ENCODE results near the gene BRSK2.
"Not testable (repeated sequence)": the region's sequence is repeated elsewhere in the genome, so short reads cannot be mapped to it uniquely, and the experiment has no call there.

BRSK2 gene

DNA sequence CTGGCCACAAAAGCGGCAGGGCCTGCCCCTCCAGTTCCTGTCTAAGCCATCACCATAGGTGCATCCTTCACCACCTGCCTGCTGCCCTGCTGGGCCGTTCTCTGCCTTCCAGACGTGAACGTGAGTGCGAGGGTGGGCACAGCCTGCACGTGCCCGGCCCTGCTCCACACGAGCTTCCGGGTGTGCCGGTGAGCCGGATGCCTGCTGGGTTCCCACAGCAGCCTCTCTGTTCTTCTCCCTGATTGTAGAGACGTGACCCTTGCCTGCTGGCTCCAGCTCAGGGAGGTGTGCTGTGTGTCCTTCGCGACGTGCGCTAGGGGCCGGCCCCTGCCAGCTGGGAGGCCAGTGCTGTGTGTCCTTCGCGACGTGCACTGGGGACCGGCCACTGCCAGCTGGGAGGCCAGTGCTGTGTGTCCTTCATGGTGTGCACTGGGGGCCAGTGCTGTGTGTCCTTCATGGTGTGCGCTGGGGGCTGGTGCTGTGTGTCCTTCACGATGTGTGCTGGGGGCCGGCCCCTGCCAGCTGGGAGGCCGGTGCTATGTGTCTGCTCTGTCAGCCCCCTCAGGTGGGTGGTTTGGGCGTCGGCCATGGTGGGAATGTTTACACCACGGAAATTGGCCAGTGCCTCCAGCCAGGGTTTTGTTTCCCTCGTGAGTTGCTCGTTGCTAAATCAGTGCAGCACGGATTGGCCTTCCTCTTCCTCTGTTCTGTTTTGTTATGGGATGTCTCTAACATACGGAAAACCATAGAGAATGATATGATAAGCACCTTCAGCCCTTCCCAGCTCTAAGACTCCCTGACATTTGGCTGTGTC, 35.4 kb upstream of the BRSK2 start:
- DNase-seq = no peak

DNA sequence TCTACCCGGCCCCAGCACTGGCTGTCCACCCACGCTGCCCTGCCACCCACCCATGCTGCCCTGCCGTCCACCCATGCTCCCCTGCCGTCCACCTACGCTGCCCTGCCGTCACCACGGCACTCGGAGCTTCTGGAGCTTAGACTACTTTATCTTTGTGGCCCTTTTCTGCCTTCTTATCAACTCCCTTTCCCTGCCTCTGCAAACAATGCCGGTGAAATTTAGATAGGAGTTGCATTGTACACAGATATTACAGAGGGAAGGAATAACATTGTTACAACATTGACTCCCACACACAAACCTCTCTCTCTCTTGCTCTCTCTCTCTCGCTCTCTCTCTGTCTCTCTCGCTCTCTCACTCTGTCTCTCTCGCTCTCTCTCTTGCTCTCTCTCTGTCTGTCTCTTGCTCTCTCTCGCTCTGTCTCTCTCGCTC, 33.7 kb upstream of the BRSK2 start:
- DNase-seq = no peak

DNA sequence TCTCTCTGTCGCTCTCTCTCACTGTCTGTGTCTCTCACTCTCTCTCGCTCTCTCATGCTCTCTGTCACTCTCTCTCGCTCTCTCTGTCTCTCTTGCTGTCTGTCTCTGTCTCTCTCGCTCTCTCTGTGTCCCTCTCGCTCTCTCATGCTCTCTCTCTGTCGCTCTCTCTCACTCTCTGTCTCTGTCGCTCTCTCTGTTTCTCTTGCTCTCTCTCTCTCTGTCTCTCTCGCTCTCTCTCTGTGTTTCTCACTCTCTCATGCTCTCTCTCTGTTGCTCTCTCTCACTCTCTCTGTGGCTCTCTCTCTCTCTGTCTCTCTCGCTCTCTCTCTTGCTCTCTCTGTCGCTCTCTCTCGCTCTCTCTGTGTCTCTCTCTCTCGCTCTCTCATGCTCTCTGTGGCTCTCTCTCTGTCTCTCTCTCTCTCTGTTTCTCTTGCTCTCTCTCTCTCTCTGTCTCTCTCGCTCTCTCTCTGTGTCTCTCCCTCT, 33.2 kb upstream of the BRSK2 start:
- no peak for DNase-seq

DNA sequence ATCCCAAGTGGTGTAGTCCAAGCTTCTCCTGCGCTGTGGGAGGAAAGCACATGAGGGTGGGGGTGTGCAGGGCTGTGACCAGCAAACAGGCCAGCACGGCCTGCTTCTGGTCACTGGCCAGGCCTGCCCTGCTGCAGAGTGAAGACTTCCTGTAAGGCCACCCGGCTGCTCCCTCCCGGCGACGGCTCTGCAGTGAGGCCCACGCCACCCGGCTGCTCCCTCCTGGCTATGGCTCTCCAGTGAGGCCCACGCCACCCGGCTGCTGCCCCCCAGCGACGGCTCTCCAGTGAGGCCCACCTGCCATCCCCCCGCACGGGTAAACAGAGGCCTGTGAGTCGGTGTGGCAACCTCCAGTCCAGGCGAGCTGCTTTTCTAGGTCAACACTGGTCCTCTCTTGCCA, 31.4 kb upstream of the BRSK2 start:
- no peak for DNase-seq

DNA sequence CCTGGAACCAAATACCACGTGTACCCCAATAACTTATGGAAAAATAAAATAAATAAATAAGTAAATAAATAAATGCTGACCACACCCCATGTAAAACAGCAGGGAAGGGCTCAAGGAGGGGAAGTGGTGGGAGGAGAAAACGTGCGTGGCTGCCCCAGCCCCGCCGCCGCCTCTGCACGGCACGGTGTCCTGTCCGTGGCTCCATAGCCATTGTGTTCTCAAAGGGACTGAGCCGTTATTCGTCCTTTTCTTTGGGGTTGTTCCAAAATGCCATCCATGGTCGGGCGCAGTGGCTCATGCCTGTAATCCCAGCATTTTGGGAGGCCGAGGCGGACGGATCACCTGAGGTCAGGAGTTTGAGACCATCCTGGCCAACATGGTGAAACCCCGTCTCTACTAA, 30.8 kb upstream of the BRSK2 start:
- DNase-seq = not testable (repeated sequence)

DNA sequence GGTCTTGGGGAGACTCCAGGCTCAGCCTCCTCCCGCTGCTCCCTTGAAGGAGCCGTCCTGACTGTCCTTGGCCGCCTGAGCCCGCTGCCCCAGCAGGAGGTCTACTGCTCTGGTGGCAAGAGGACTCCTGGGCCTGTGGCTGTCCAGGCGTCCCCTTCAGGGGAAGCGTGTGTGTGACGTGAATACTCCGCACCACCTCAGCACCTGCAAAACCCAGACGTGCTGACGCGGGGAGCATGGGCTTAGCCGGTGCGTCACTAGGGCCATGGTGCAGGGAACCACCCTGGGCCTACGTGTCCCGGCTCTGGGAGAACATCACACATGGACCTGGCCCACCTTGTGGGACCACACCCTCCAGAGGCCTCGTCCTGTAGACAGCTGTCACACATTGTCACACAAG, 30.2 kb upstream of the BRSK2 start:
- DNase-seq = no peak

DNA sequence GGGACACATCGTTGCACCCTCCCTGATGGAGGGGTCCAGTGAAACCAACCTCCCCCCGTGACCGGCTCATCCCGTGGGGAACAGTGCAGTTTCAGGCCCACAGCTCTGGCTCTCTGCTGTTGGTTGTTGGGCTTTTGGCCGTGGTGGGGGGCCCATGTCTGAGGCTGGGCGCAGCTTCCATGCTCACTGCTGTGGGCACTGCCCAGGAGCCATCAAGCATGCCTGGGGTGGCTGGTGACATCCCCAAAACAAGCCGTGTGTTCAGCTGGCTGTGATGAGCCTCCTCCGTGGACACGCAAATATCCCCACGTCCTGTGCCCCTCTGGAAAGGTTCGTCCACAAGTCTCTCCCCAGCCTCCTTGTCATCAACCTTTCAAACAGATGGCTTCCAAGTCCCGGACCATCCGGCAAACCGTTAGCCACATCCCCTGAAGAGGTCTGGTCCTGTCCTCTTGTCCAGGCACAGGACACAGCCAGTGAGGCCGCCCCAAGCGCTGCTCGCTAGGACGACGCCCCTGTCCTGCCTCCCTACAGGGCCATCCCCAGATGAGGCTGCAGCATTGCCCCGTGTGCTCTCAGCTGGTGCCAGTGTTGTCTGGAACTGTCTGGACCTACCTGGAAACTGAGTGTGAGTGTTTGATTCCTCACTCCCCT, 29.4 kb upstream of the BRSK2 start:
- DNase-seq = no peak

DNA sequence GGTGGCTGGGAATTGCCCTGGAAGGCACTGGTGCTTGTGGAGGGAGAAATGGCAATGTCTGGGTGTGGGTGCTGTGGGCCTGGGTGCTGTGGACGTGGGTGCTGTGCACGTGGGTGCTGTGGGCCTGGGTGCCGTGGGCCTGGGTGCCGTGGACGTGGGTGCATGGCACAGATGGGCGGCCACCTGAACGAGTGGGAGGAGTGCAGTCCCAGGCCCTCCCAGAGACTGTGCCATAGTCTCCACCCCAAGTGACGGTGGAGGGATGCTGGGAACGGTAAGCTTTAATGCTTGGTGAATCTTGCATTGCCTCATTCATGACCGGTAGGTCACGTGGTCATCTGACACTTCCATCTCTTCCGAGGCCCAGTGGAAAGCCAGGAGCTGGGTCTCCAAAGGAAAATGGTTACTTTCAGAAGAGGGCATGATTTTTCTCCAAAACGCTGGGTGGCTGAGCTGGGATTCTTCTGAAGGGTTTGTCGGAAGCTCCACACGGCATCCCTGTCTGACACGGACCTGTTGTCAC, 28.8 kb upstream of the BRSK2 start:
- DNase-seq = no peak

DNA sequence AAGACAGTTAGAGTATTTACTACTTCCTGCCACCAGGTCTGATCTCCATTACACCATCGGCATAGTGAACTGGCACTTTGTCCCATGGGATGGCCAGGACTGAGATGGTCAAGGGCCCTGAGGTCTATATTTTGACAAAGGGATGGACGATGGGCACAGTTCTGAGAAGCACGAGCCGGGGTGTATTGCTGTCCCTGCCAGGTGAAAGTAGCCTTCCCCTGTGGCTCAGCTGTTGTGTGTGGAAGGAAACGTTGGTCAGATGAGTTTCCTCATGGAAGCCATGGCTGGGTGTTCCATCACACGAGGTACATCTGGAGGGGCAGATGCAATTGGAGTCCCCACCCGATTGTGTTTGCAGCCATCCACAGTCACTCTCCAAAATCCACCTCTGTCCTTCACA, 27.9 kb upstream of the BRSK2 start:
- no peak for DNase-seq

DNA sequence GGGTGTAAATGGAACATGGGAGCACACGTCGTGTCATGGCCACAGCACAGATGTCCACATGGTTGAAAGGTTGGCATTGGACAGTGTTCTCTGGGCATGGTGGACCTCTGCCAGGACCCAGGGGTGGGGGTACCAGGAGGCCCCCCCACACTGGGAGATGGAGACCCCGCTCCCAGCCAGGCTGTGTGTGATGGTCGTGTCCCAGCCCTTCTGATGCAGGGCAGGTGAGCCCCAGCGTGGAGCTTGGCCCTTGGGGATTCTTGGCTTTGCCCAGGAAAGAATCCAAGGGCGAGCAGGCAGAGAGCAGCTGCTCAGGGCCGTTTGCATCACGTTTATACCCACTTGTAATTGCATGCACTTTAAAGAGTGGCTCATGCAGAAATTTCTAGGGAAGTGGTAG, 22.0 kb upstream of the BRSK2 start:
- no peak for DNase-seq

DNA sequence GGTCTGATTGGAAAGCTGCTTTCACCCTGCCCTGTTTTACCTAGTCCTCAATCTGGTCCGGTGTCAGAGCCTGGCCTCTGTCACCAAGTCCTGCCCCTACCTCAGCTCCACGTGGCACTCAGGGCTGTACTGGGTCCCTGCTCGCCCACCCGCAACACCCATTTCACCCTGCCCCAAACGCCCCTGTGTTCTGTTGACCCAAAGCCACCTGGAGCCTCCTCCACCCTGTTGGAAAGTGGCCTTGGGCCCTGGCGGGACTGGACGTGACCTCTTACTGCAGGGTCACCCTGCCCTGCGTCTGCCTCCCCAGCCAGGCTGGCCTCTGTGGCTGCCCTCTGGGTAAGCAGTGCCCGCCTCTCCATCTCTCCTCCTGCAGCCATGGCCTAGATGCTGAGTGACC, 21.5 kb upstream of the BRSK2 start:
- DNase-seq = no peak

DNA sequence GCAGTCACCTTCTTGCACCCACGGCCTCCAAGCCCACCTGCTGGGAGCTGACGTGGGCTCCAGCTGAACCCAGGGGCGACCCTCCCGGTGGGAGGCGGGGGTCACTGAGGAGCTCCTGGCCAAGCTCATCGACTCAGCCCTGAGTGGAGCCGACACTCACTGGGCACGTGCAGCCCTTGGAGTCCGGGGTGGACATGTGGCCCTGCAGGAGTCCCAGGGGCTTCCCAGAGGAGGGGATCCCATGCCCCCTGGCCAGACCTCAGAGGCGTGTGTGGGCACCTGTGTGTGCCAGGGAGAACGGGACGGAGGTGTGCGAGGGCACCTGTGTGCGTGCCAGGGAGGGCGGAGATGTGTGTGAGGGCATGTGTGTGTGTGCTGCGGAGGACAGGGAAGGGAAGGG, 20.8 kb upstream of the BRSK2 start:
- DNase-seq = no peak

DNA sequence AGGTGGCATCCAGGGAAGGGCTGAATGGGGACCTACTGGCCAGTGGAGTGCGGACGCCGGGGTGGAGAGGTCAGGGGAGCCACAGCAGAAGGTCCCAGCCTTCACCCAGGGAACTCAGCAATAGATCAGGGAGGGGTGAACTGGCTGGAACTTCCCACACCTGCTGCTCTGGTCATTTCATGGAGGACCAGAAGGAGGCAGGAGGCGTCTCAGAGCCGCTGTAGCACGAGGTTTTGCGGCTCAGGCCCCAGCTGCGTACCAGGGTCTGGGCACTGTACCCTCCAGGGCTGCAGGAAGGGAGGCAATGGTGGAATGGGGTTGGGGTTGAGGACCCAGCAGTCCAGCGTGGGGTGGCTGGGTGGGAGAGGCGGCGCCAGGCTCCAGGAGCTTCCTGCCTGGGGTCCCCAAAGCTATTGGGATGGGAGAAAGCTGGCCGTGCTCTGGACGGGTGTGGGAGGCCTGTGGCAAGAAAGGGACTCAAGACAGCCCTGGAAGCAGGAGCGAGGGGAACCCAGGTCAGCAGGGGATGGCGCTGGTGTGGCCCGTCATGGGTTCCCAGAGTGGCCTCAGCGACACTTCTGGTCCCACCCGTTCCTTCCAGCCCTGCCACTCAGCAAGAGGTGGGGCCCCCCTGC, 20.2 kb upstream of the BRSK2 start:
- no peak for DNase-seq

DNA sequence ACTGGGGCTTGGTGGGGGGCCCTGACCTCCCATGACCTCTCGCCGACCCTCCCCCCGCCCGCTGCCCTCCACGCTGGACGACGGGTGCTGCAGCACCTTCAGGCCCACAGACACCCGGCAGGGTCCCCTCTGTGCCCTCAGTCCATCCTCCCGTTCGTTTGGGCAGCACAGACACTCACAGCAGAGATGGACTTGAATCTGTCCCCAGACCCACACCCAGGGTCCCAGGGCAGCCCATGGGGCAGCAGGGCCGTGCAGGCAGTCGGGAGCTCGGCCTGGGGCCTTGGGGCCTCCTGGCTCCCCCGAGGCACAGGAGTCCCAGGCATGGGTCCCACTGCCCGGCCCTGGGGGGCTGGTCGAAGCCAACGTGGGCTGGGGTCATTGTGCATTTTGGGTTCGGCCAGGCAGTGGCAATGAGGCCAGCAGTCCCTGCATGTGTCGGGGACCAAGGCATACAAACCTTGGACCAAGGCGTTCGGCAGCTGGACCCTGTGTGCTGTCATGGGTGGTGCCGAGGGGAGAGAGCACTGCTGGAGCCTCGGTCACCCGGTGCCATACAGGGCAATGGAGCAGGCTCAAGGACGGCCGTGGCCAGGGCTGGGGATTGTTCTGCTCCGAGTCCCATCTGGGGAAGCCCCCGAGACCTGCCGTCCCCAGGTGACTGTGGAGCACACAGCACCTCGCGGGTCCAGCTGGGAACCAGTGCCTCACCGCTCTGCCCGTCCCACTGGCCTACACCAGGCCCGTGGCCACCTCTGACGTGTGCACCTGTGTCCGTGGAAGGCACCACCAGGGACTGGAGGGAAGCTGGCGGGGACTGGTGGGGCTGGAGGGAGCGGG, 19.3 kb upstream of the BRSK2 start:
- no peak for DNase-seq

DNA sequence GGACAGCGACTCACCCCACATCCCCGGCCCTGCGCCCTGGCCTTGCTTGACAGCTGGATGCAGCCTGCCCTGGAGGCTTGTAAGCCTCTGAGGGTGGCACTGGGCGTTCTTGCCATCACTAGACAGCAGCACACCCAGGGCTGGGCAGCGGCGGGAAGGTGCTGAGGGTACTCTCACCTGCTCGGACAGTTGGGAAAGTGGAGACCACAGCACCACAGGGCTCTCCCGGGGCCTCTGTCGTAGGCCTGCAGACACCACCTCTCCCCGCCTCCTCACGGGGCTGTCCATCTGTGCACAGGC, 18.8 kb upstream of the BRSK2 start:
- no peak for DNase-seq

DNA sequence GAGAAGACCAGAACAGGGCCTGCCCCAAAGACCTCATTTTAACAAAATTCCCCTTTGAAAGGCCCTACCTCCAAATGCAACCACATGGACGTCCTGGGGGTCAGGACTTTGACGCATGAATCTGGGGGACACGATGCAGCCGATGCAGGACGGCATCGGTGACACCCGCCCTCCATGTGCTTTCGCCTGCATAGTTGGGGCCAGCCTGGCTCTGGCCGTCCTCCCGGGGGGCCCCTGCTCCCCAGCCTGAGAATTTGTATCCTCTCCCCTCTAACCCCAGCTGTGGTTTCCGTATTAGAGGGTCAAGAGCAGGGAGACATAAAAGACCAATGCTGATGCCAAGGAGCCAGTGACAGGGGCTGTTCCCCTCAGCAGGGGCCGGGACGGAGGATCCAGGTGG, 18.4 kb upstream of the BRSK2 start:
- DNase-seq = no peak

DNA sequence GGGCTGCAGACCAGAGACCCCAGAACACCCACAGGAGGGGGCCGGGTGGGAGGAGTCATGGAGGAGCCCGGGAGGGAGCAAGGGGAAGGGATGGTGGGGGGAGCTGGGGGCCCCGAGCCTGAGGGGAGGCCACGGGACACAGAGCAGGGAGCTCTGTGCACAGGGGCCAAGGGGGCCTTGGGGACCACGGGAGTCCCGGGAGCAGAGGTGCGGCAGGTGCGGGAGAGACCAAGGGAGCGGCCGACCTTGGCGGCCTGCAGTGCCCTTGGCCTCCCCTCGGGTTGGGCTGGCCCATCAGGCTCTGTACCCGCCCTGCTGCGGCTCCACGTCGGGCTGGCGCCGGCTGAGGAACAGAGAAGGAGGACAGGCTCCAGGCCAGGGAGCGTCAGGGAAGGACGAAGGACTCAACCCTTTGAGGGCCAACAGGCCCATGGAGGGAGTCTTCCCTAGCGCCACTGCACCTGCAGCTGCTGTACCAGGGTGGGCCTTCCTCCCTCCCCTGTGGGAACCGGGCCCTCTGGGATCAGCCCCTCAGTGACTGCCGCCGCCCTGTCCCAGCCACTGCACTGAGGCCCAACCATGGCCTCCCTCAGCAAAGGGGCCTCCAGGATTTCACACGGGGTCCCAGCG, 17.8 kb upstream of the BRSK2 start:
- no peak for DNase-seq

DNA sequence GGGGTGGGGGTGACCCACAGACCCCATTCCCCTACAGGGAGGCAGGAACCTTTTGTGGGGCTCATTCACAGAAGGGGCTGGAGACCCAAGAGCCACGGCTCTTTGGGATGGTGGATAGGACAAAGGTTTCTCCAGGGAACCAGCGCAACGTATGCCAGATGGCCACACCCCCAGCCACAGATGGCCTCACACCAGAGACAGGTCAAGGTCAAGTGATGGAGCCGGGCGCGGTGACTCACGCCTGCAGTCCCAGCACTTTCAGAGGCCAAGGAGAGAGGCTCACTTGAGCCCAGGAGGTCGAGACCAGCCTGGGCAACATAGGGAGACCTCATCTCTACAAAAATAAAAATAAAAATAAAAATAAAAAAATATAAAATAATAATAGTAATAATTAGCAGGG, 17.1 kb upstream of the BRSK2 start:
- DNase-seq = no peak

DNA sequence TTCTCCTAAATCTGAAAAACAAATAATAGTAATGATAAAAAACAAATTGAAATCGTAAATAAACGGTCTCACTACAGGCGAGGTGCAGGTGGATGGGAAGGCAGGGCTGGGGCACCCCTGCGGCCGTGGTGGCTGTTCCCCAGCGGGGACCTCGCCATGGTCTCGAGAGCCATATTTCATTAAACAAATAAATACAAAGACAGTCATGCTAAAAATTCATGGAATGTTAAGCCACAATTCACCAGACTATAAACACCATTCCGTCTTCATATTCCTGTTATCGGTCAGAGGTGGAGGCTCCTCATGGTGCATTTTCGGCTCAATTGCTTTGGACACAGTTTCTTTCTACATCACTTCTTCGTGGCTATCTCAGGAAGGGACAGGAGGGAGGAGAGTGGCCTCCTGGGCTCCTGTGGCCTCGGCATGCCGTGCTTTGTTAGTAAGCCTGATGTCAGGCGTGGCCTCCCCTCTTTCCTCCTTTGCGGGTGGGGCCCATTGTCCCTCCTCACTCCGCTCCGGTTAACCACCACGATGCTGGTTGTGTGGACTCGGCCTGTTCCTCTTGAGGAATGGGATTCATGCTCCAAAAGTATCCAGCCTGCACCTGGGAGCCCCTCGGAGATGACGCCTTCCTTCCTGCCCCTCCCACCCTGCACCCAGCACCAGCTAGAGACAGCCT, 16.1 kb upstream of the BRSK2 start:
- DNase-seq = no peak

DNA sequence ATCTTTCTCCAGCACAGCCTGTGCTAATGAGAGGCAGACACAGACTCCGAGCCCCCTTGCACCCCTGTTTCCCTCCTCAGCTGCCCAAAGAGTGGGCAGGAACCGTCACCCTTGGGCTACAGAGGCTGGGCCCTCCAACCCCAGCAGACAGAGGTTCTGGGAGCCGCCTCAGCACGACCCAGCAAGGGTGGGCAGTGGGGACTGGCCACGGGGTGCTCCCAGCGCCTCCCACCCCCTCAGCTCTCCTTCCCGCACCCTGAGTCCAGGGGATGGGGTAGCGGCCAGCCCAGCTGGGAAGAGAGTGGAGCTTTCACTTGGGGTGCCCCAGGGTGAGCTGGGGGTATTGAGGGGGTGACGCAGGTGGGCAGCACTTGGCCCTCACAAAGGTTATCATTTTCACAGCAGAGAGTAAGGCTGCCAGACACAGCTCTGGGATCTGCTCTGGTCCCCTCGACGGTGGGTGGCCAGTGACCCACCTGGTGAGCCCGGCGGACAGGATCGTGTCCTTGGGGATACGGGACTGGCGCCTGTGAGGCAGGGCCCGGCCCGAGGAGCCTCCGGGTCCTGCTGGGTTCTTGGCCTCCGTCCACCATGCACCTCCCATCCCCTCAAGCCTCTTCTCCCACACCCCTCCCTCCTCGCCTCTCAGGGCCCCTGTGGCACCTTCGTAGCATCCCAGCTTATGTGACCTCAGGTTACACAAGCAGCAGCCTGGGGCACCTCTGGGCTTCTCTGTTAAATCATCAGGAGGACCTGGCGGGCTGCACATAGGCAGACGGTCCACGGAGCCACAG, 14.4 kb upstream of the BRSK2 start:
- no peak for DNase-seq

DNA sequence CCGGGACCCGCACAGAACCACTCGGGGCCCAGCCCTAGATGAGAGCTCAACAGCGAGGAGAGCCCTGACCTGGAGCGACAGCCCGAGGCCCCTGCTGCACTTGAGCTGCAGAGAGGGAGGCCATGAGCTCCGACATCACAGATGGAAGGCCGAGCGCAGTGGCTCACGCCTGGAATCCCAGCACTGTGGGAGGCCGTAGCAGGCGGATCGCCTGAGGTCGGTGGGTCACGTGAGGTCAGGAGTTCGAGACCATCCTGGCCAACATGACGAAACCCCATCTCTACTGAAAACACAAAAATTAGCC, 13.8 kb upstream of the BRSK2 start:
- no peak for DNase-seq

All from GF-D8 (cell line).